Mesothelial cell of epicardium (in vitro differentiated cells): Measurements from ENCODE around the gene SRGAP2C. TPM values are rescaled to one million over a fixed set of nuclear protein-coding genes. Genes with fewer than 3 reads are reported as not detected.
"Not testable (repeated sequence)": the region's sequence is repeated elsewhere in the genome, so short reads cannot be mapped to it uniquely, and the experiment has no call there.

ENCODE experiments used
- DNase-seq, 2 experiments: peaks; one replicate each; pipeline ENCODE4 v3.0.0; 2021; ENCODE audit warnings: low spot score in 2 of 2; ENCODE audit not compliant: unreplicated experiment in 2 of 2
- H3K27ac Mint-ChIP-seq: 2 replicates; pipeline ENCODE4 v1.8.0; 2021; ENCODE audit warnings: mixed read lengths
- H3K27me3 Mint-ChIP-seq: 2 replicates; pipeline ENCODE4 v1.8.0; 2021; ENCODE audit warnings: low read depth, mixed read lengths
- H3K36me3 Mint-ChIP-seq: 2 replicates; pipeline ENCODE4 v1.8.0; 2021; ENCODE audit warnings: mixed read lengths
- H3K4me1 Mint-ChIP-seq: 2 replicates; pipeline ENCODE4 v1.8.0; 2021; ENCODE audit warnings: mixed read lengths
- H3K4me3 Mint-ChIP-seq: 2 replicates; pipeline ENCODE4 v1.8.0; 2021; ENCODE audit warnings: mild to moderate bottlenecking, moderate library complexity, mixed read lengths
- H3K9me3 Mint-ChIP-seq: 2 replicates; pipeline ENCODE4 v1.8.0; 2021; ENCODE audit warnings: mixed read lengths
- CTCF ChIP-seq: fragments of 200-600 bp; sonication (generic); IDR thresholded peaks from one replicate; pipeline ENCODE4 v1.5.0; 2021; ENCODE audit warnings: antibody characterized with exemption; ENCODE audit not compliant: unreplicated experiment
- total RNA-seq: library from RNA; stranded (reverse); gene quantifications from 3 replicates; pipeline ENCODE4 v1.2.1, GENCODE V29; 2021

The SRGAP2C gene
- total RNA-seq, 1 donor from 2014 or later = 20.9 TPM

GRCh38 chr1:121438862-121439261 is 254.1 kb downstream of the SRGAP2C start:
- H3K36me3 Mint-ChIP-seq, H3K27ac Mint-ChIP-seq, H3K27me3 Mint-ChIP-seq, DNase-seq, H3K4me1 Mint-ChIP-seq, H3K4me3 Mint-ChIP-seq: not testable (repeated sequence)
- H3K9me3 Mint-ChIP-seq = peaks cover 30% of the 10 kb centered on the region

DNA sequence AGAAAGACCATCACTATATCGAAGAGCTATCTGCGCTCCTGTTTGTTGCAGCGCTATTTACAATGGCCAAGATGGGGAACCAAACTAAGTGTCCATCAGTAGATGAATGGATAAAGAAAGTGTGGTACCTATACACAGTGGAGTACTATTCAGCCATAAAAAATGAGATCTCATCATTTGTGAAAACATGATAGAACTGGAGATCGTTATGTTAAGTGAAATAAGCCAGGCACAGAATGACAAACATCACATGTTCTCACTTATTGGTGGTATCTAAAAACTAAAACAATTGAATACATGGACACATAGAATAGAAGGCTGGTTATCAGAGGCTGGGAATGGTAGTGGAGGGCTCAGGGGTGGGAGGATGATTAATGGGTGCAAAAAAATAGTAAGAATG is 256.2 kb downstream of the SRGAP2C start:
- TF ChIP-seq CTCF = no peak
- H3K36me3 Mint-ChIP-seq = no peaks in the 10 kb centered on the region
- peaks cover 30% of the 10 kb centered on the region for H3K9me3 Mint-ChIP-seq
- H3K4me1 Mint-ChIP-seq = no peaks in the 10 kb centered on the region
- no peak overlapping the region for H3K27ac Mint-ChIP-seq
- peaks cover 7% of the 10 kb centered on the region for H3K27me3 Mint-ChIP-seq
- H3K4me3 Mint-ChIP-seq = no peak overlapping the region
- DNase-seq = no peak

Other genes starting within 250 kb of the SRGAP2C start
- 2.2 to 4.1 TPM (median 2.4 TPM) in 3 replicates for gene FAM72B, start 635 bp upstream of the SRGAP2C start, total RNA-seq